ENCODE data around the gene GABBR1.

The GABBR1 gene

DNA sequence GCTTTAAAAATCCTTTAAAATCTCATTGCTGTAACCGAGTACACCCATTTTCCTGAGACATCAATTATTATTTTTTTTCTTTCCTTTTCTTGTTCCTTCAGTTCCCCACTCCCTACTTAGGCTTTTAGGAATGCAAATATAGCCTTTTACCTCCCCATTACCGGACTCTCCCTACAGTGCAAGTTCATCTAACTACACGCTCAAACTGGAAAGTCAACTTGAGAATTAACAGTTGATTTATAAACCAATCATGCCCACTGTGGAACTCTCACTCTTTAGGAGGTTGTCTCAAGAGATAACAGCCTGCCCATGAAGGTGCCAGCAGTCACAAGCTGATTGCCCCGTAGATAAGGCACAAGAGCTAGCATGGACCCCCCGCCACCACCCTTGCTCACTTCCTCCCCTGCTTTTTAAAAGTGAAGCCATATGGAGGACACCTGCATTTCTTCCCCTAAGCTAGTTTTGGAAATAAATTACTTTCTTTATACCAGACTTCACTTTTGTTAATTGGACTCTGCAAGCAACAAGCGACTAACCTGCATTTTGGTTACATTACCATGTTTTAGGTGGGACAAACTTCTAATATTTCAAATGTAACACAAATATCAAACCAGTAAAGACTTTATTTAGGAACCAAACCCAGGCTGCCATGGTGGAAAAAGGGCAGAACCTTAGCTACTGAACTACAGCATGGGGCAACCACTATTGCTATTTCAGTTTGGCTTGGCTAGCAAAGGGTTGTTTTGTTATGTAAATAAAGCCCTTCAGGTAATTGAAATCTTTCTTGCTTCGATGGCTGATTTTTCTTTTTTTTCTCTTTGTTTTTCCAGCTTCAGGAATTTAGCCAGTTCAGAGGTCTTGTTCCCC lies 108.3 kb downstream of the GABBR1 start:
- DNase-seq, result no peak

DNA sequence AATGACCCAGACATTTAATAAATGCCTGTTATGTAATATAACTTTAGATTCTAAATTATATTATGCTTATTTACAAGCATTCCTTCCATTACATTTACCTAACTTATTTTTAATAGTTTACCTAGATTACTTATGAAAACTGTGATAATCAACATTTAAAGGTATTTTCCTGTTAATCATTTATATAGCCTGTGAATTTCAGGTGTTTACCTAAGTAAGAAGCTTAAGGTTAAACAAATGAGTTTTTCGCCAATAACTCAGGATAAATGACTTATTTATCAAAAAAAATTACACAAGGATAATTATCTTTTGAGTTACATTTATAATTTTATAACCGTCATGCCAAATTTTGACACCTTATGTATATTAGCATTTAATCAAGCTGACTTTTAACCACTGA lies 108.9 kb downstream of the GABBR1 start:
- no peak for DNase-seq

- DNase-seq, result no peak
Observed at GRCh38 chr6:29522227-29522626, 110.8 kb downstream of the GABBR1 start.

- DNase-seq, result no peak
Observed at GRCh38 chr6:29521006-29521680, 111.8 kb downstream of the GABBR1 start.

DNA sequence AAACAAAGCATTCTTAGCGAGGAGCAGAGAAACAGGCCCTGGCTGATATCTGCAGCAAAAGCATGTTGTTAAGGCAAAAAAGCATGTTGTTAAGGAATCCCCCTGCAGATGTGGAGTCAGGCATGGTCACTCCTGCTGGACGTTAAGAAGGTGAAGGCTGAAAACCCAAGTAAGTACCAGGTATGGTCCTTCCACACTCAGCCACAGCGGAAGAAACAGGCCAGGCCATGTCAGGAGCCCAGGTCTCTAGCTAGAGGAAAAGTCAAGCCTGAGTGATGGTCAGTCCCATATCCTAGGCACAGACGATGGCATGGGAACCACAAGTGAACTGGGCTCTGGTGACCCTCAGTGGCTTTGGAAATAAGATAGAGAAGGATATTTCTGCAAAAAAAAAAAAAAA lies 112.8 kb downstream of the GABBR1 start:
- DNase-seq, result no peak

GRCh38 chr6:29519291-29520010 lies 113.5 kb downstream of the GABBR1 start:
- no peak for DNase-seq

DNA sequence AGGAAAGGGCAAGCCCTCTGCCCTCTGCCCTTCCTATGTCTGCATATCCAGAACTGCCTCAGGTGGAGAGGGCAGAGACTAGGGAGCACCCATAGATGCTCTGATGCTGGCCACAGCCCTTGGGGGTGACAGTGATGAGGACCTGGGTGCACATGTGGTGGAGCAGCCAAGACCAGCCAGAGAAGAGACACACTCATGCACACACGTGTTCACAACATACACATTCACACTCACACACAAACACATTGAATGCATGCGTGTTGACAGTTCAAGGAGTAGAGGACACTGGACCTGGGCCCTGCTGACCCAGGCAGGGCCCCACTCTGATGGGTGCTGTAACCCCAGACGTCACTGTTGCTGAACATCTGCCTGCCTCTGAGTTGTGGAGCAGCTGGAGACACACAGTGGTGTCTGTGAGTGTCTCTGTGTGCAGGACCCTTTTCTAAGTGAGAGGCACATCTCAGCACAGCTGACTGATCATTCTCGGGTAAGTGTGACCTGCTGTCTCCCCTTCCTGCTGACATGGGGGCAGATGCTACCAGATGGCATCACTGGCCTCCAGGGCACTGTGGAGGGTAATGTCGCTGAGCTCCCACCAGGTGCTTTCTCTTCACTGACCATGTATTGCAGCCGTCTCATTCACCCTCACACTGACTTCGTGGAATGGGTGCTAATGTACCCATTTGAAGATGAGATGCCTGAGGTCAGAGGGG lies 115.1 kb downstream of the GABBR1 start:
- DNase-seq, result no peak

GRCh38 chr6:29517245-29517644 lies 115.7 kb downstream of the GABBR1 start:
- no peak for DNase-seq

DNA sequence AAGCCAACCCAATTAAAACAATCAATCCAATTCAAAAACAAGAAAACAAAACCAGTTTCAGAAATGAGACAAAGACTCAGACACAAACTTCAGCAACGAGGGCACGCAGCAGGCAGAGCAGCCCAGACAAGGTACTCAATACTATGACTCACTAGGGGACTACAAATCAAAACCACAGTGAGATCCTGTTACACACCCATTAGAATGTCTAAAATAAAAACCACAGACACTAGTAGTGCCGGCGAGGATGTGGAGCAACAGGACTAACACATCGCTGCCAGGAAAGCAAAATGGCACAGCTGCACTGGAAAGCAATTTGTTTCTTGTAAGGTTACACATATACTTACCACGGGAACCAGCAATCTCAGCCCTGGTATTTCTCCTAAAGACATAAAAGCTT lies 116.9 kb downstream of the GABBR1 start:
- peak; percentile 43 for DNase-seq

- DNase-seq, result no peak
Observed at GRCh38 chr6:29510746-29511300, 122.2 kb downstream of the GABBR1 start.

GRCh38 chr6:29510202-29510601 lies 122.8 kb downstream of the GABBR1 start:
- no peak for DNase-seq
